HG02588 (cell line): ENCODE data around the gene HTN1.
"Not testable (repeated sequence)": the region's sequence is repeated elsewhere in the genome, so short reads cannot be mapped to it uniquely, and the experiment has no call there.

Experiments used
- ATAC-seq: cut with Tn5 transposase; IDR thresholded peaks from one replicate; pipeline ENCODE4 v1.9.1; 2021; ENCODE audit warnings: mild to moderate bottlenecking, moderate library complexity; ENCODE audit not compliant: unreplicated experiment

The HTN1 gene

DNA sequence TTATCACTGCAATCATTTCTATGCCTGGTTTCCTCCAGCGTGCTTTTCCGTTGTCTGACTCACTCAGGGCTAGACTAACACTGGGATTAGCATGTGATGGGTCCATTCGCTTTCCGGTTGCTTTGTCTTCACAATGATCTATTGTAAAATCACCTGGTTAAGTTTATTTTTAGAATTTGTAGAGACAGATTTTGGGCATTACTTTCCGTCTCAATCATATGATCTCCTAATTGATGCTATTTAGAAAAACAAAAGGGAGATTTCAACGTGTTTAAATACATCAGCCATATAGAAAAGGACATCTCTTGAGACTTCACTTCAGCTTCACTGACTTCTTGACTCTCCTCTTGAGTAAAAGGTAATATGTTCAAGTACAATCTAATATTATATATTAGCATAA is at the start of gene HTN1:
Gene HTN1, plus strand, starts transcription at position 301 of the 400 bp plus-strand sequence. CDS start 2,639 bp downstream, outside the sequence.
- ATAC-seq = not testable (repeated sequence)

GRCh38 chr4:70000711-70001110 is 49.5 kb upstream of the HTN1 start:
- ATAC-seq = no peak

DNA sequence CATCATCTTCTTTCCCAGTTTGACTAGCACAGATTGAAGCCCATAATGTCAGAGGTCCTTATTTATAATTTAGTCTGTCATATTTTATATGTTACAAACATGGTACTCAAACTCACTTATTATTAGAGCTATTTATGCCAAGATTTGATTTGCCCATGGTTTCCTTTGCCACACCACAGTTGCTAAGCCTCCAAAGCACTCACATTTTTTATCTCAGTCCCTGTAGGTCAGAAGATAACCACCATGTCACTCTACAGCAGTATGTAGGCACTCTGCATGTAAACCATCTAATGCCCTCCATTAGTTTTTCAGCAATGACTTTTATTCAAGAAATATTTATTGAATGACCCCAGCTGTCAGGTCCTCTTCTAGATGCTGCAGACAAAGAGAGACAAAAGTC is 47.7 kb upstream of the HTN1 start:
- no peak for ATAC-seq

- ATAC-seq = no peak
Observed at GRCh38 chr4:70008771-70009170, 41.5 kb upstream of the HTN1 start.

DNA sequence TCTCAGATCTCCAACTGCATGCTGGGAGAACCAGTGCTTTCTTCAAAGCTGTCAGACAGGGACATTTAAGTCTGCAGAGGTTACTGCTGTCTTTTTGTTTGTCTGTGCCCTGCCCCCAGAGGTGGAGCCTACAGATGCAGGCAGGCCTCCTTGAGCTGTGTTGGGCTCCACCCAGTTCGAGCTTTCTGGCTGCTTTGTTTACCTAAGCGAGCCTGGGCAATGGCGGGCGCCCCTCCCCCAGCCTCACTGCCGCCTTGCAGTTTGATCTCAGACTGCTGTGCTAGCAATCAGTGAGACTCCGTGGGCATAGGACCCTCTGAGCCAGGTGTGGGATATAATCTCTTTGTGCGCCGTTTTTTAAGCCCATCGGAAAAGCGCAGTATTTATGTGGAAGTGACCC is 31.2 kb upstream of the HTN1 start:
- ATAC-seq = not testable (repeated sequence)

GRCh38 chr4:70023218-70023617 is 27.0 kb upstream of the HTN1 start:
- no peak for ATAC-seq

- no peak for ATAC-seq
Observed at GRCh38 chr4:70027011-70027410, 23.2 kb upstream of the HTN1 start.

- ATAC-seq = not testable (repeated sequence)
Observed at GRCh38 chr4:70028159-70028558, 22.1 kb upstream of the HTN1 start, which contains the start of gene HTN3. Gene HTN3 (plus strand): TSS chr4:70028459. CDS start chr4:70030741, 2,282 bp downstream.

DNA sequence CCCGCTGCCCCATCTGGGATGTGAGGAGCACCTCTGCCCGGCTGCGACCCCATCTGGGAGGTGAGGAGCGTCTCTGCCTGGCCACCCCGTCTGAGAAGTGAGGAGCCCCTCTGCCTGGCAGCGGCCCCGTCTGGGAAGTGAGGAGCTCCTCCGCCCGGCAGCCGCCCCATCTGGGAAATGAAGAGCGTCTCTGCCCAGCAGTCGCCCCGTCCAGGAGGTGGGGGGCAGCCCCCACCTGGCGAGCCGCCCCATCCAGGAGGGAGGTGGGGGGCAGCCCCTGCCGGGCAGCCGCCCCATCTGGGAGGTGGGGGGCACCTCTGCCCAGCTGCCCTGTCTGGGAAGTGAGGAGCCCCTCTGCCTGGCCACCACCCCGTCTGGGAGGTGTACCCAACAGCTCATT is 12.7 kb upstream of the HTN1 start:
- not testable (repeated sequence) for ATAC-seq

DNA sequence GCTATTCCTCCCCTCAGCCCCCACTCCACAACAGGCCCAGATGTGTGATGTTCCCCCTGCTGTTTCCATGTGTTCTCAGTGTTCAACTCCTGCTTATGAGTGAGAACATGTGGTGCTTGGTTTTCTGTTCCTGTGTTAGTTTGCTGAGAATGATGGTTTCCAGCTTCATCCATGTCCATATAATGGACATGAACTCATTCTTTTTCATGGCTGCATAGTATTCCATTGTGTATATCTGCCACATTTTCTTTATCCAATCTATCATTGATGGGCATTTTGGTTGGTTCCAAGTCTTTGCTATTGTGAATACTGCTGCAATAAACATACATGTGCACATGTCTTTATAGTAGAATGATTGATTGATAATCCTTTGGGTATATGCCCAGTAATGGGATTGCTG is 10.3 kb upstream of the HTN1 start:
- not testable (repeated sequence) for ATAC-seq

- ATAC-seq = no peak
Observed at GRCh38 chr4:70041652-70042286, 8.5 kb upstream of the HTN1 start.

DNA sequence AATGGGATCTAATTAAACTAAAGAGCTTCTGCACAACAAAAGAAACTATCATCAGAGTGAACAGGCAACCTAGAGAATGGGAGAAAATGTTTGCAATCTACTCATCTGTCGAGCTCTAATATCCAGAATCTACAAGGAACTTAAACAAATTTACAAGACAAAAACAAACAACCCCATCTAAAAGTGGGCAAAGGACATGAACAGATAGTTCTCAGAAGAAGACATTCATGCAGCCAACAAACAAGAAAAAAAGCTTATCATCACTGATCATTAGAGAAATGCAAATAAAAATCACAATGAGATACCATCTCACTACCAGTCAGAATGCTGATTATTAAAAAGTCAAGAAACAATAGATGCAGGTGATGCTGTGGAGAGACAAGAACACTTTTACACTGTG is 6.3 kb downstream of the HTN1 start:
- not testable (repeated sequence) for ATAC-seq

- no peak for ATAC-seq
Observed at GRCh38 chr4:70057651-70058050, 7.4 kb downstream of the HTN1 start.

DNA sequence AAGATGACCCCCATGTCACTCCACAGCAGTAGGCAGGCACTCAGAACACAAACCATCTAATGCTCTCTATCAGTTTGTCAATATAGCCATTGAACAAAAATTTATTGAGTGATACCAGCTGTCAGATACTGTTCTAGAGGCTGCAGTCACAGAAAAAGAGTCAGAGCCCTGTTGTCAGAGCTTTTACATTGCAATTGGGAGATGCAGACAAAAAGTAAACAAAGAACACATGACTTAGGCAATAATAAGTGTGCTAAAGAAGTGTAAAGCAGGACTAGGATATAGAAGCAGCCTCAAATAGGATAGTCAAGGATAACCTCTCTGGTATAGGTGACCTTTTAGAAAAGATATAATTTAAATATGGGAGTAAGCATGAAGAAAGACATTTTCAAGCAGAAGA is 8.9 kb downstream of the HTN1 start:
- ATAC-seq = no peak

- ATAC-seq = peak; percentile 79
Observed at GRCh38 chr4:70062000-70062399, 11.8 kb downstream of the HTN1 start.

GRCh38 chr4:70080205-70080604 is 30.0 kb downstream of the HTN1 start:
- ATAC-seq = no peak

- ATAC-seq = no peak
Observed at GRCh38 chr4:70099206-70099605, 49.0 kb downstream of the HTN1 start.
